HG03039 (cell line): ENCODE data around the gene C2orf68.
"Not testable (repeated sequence)": the region's sequence is repeated elsewhere in the genome, so short reads cannot be mapped to it uniquely, and the experiment has no call there.

Source experiments
- ATAC-seq: cut with Tn5 transposase; IDR thresholded peaks from one replicate; pipeline ENCODE4 v1.9.1; 2021; ENCODE audit warnings: mild to moderate bottlenecking, moderate library complexity; ENCODE audit not compliant: unreplicated experiment

The C2orf68 gene

GRCh38 chr2:85611705-85612587 is at the start of gene C2orf68:
TSS of gene C2orf68 (minus strand) at chr2:85612066. CDS start at chr2:85611984, 82 bp downstream.
- peak; percentile 68 for ATAC-seq

GRCh38 chr2:85661139-85661858 is 49.4 kb upstream of the C2orf68 start:
- no peak for ATAC-seq

GRCh38 chr2:85660725-85661124 is 48.9 kb upstream of the C2orf68 start:
- no peak for ATAC-seq

GRCh38 chr2:85660301-85660700 is 48.4 kb upstream of the C2orf68 start:
- not testable (repeated sequence) for ATAC-seq

GRCh38 chr2:85659324-85659981 is 47.6 kb upstream of the C2orf68 start:
- no peak for ATAC-seq

- ATAC-seq, result not testable (repeated sequence)
Measured at GRCh38 chr2:85657399-85657798, 45.5 kb upstream of the C2orf68 start.

- ATAC-seq, result no peak
Measured at GRCh38 chr2:85656468-85656867, 44.6 kb upstream of the C2orf68 start.

GRCh38 chr2:85655961-85656417 is 44.1 kb upstream of the C2orf68 start:
- no peak for ATAC-seq

- no peak for ATAC-seq
Measured at GRCh38 chr2:85653996-85654395, 42.1 kb upstream of the C2orf68 start.

- no peak for ATAC-seq
Measured at GRCh38 chr2:85652056-85652455, 40.2 kb upstream of the C2orf68 start.

- ATAC-seq, result no peak
Measured at GRCh38 chr2:85651097-85651496, 39.2 kb upstream of the C2orf68 start.

- ATAC-seq, result no peak
Measured at GRCh38 chr2:85650456-85650855, 38.6 kb upstream of the C2orf68 start.

- no peak for ATAC-seq
Measured at GRCh38 chr2:85649201-85650190, 37.6 kb upstream of the C2orf68 start.

GRCh38 chr2:85648619-85649018 is 36.8 kb upstream of the C2orf68 start:
- no peak for ATAC-seq

- no peak for ATAC-seq
Measured at GRCh38 chr2:85647823-85648526, 36.1 kb upstream of the C2orf68 start.

- ATAC-seq, result no peak
Measured at GRCh38 chr2:85646166-85646565, 34.3 kb upstream of the C2orf68 start.

GRCh38 chr2:85644909-85645308 is 33.0 kb upstream of the C2orf68 start:
- no peak for ATAC-seq

- ATAC-seq, result no peak
Measured at GRCh38 chr2:85642725-85643124, 30.9 kb upstream of the C2orf68 start.

GRCh38 chr2:85635636-85636035 is 23.8 kb upstream of the C2orf68 start:
- no peak for ATAC-seq

GRCh38 chr2:85635011-85635410 is 23.1 kb upstream of the C2orf68 start:
- no peak for ATAC-seq
